ENCODE data around the gene ZGPAT. TPM values are rescaled to one million over a fixed set of nuclear protein-coding genes. Genes with fewer than 3 reads are reported as not detected.

The ZGPAT gene
- total and polyA plus RNA-seq, 2 donors (not counting 1 experiment from before 2014, with no cell fraction given), result 46.1 to 62.1 TPM

DNA sequence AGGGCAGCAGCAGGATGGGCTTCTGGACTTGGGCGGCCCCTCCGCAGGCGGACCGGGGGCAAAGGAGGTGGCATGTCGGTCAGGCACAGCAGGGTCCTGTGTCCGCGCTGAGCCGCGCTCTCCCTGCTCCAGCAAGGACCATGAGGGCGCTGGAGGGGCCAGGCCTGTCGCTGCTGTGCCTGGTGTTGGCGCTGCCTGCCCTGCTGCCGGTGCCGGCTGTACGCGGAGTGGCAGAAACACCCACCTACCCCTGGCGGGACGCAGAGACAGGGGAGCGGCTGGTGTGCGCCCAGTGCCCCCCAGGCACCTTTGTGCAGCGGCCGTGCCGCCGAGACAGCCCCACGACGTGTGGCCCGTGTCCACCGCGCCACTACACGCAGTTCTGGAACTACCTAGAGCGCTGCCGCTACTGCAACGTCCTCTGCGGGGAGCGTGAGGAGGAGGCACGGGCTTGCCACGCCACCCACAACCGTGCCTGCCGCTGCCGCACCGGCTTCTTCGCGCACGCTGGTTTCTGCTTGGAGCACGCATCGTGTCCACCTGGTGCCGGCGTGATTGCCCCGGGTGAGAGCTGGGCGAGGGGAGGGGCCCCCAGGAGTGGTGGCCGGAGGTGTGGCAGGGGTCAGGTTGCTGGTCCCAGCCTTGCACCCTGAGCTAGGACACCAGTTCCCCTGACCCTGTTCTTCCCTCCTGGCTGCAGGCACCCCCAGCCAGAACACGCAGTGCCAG, 11.0 kb upstream of the ZGPAT start, which contains the start of gene TNFRSF6B:
TSS of gene TNFRSF6B (plus strand) at position 25 of the 729 bp plus-strand sequence. CDS start at position 141, 116 bp downstream.
- peaks cover 16% of the 10 kb centered on the region for H3K4me1 Mint-ChIP-seq
- DNase-seq, result peak; percentile 28

More for the DNA sequence above, 11.0 kb upstream of the ZGPAT start, which contains the start of gene TNFRSF6B:
- Histone ChIP-seq H3K4me3 (ENCODE audit: control extremely low read depth in 1 of 5, extremely low read depth in 1 of 5, insufficient read depth in 1 of 5, low read depth in 2 of 5, low read length in 4 of 5) (peak within 1 kb of the TSS in 4 of 5 experiments; percentile 6 to 33 (median 18)), H4K20me1 (ENCODE audit: control insufficient read depth, insufficient read depth, low read length, poor library complexity, severe bottlenecking) (peaks cover 70% of the 10 kb centered on the region), H3K27ac (ENCODE audit: low read length in 2 of 2) (no peak within 1 kb of the TSS), H3K27me3 (replicated peaks in 1 of 4; ENCODE audit: control extremely low read depth in 1 of 4, control insufficient read depth in 3 of 4, insufficient read depth in 4 of 4, low read length in 3 of 4) (peaks cover 0 to 3% (median 0%) of the 10 kb centered on the region in 4 experiments), H3K36me3 (replicated peaks in 1 of 2; ENCODE audit: control extremely low read depth in 1 of 2, control insufficient read depth in 1 of 2, extremely low read depth in 1 of 2, insufficient read depth in 2 of 2, low read length in 1 of 2) (peaks cover 0 to 5% of the 10 kb centered on the region in 2 experiments), H2AFZ (ENCODE audit: insufficient read depth, low read depth, low read length, poor library complexity, severe bottlenecking) (no peak within 1 kb of the TSS), H3K79me2 (ENCODE audit: control insufficient read depth, insufficient read depth, low read length) (peaks cover 45% of the 10 kb centered on the region), H3K9me3 (ENCODE audit: control extremely low read depth in 1 of 3, control insufficient read depth in 2 of 3, insufficient read depth in 1 of 3, low read length in 2 of 3) (peaks cover 0 to 5% (median 0%) of the 10 kb centered on the region in 3 donors), H3K4me2 (replicated peaks; ENCODE audit: low read depth, low read length, poor library complexity, severe bottlenecking) (peak within 1 kb of the TSS; percentile 74), H3K4me1 (ENCODE audit: control insufficient read depth in 2 of 2, insufficient read depth in 2 of 2, low read length in 2 of 2) (peaks cover 18% of the 10 kb centered on the region in 2 donors), H3K9ac (ENCODE audit: low read length) (peak within 1 kb of the TSS; percentile 27)
- ChIA-PET CTCF (no interaction called here), POLR2A (interaction anchor here (0.6 kb wide), 1 partner anchor 158 kb away, joined by 3 read pairs; no protein-coding TSS in a partner anchor)
- Mint-ChIP-seq H3K27ac (peak within 1 kb of the TSS; percentile 41), H3K27me3 (no peaks in the 10 kb centered on the region), H3K9me3 (ENCODE audit: insufficient read depth) (no peaks in the 10 kb centered on the region), H3K4me3 (peak within 1 kb of the TSS; percentile 27)
- TF ChIP-seq, protein P1, sequence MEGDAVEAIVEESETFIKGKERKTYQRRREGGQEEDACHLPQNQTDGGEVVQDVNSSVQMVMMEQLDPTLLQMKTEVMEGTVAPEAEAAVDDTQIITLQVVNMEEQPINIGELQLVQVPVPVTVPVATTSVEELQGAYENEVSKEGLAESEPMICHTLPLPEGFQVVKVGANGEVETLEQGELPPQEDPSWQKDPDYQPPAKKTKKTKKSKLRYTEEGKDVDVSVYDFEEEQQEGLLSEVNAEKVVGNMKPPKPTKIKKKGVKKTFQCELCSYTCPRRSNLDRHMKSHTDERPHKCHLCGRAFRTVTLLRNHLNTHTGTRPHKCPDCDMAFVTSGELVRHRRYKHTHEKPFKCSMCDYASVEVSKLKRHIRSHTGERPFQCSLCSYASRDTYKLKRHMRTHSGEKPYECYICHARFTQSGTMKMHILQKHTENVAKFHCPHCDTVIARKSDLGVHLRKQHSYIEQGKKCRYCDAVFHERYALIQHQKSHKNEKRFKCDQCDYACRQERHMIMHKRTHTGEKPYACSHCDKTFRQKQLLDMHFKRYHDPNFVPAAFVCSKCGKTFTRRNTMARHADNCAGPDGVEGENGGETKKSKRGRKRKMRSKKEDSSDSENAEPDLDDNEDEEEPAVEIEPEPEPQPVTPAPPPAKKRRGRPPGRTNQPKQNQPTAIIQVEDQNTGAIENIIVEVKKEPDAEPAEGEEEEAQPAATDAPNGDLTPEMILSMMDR (IDR thresholded peaks at IDR 0.05), result no peak
- TF ChIP-seq EZH2 (IDR thresholded peaks at IDR 0.05; ENCODE audit: borderline replicate concordance, insufficient read depth, low read depth, low read length, poor library complexity, severe bottlenecking), result no peak
- intact Hi-C loops (cut with micrococcal nuclease), result no loop called here
- whole genome bisulfite sequencing (ENCODE audit: insufficient coverage), result 9% methylated on average over 52 of the region's 52 CpGs
- peak; percentile 4 for ATAC-seq (ENCODE audit: low read depth)
